AG04449 (cell line): ENCODE data around the gene IL33.

Experiments
- CTCF ChIA-PET: fragments of 350-600 bp; formaldehyde crosslinking; extraction: SDS; loops from one replicate; lab custom pipeline; 2021; ENCODE audit warnings: antibody characterized with exemption; lab: Yijun Ruan, JAX
- POLR2A ChIA-PET: fragments of 400-600, 350-600 bp; formaldehyde crosslinking; extraction: SDS; loops from one replicate; lab custom pipeline; 2020; ENCODE audit warnings: antibody characterized with exemption, inconsistent platforms; lab: Yijun Ruan, JAX
- DNase-seq: peaks from one replicate; pipeline ENCODE4 v3.0.0-alpha.2; 2010; ENCODE audit warnings: low read depth, low spot score
- H3K4me3 ChIP-seq: 2 replicates; pipeline ENCODE4 v1.5.1; 2011; ENCODE audit warnings: low read depth, mild to moderate bottlenecking, control low read depth, low read length
- TF ChIP-seq, protein P1 (sequence below): IDR thresholded peaks from one replicate; pipeline ENCODE4 v1.5.1; 2011; ENCODE audit warnings: mild to moderate bottlenecking, moderate library complexity, low read length, control low read depth, inconsistent platforms; ENCODE audit not compliant: insufficient read depth; ENCODE audit errors: missing control alignments

IL33 gene

GRCh38 chr9:6243746-6244145 lies 28.1 kb downstream of the IL33 start:
- ChIA-PET CTCF (no interaction called here), POLR2A (no interaction called here)
- no peak for DNase-seq
- TF ChIP-seq, protein P1, sequence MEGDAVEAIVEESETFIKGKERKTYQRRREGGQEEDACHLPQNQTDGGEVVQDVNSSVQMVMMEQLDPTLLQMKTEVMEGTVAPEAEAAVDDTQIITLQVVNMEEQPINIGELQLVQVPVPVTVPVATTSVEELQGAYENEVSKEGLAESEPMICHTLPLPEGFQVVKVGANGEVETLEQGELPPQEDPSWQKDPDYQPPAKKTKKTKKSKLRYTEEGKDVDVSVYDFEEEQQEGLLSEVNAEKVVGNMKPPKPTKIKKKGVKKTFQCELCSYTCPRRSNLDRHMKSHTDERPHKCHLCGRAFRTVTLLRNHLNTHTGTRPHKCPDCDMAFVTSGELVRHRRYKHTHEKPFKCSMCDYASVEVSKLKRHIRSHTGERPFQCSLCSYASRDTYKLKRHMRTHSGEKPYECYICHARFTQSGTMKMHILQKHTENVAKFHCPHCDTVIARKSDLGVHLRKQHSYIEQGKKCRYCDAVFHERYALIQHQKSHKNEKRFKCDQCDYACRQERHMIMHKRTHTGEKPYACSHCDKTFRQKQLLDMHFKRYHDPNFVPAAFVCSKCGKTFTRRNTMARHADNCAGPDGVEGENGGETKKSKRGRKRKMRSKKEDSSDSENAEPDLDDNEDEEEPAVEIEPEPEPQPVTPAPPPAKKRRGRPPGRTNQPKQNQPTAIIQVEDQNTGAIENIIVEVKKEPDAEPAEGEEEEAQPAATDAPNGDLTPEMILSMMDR: no peak
- no peak overlapping the region for H3K4me3 ChIP-seq

GRCh38 chr9:6247266-6247665 lies 31.7 kb downstream of the IL33 start:
- ChIA-PET POLR2A (no interaction called here), CTCF (no interaction called here)

GRCh38 chr9:6268826-6269397 lies 53.3 kb downstream of the IL33 start:
- H3K4me3 ChIP-seq: no peak overlapping the region
- CTCF ChIA-PET: no interaction called here

More at GRCh38 chr9:6247266-6247665, 31.7 kb downstream of the IL33 start:
- no peak overlapping the region for H3K4me3 ChIP-seq
- TF ChIP-seq, protein P1: no peak
- no peak for DNase-seq

GRCh38 chr9:6270896-6271295 lies 55.3 kb downstream of the IL33 start:
- ChIA-PET POLR2A (no interaction called here), CTCF (interaction anchor here (0.6 kb wide), 1 partner anchor 254 kb away, joined by 3 read pairs; no protein-coding TSS in a partner anchor)
- TF ChIP-seq, protein P1: no peak
- no peak overlapping the region for H3K4me3 ChIP-seq
- no peak for DNase-seq

More at GRCh38 chr9:6268826-6269397, 53.3 kb downstream of the IL33 start:
- no peak for DNase-seq
- POLR2A ChIA-PET: no interaction called here
- TF ChIP-seq, protein P1: no peak

DNA sequence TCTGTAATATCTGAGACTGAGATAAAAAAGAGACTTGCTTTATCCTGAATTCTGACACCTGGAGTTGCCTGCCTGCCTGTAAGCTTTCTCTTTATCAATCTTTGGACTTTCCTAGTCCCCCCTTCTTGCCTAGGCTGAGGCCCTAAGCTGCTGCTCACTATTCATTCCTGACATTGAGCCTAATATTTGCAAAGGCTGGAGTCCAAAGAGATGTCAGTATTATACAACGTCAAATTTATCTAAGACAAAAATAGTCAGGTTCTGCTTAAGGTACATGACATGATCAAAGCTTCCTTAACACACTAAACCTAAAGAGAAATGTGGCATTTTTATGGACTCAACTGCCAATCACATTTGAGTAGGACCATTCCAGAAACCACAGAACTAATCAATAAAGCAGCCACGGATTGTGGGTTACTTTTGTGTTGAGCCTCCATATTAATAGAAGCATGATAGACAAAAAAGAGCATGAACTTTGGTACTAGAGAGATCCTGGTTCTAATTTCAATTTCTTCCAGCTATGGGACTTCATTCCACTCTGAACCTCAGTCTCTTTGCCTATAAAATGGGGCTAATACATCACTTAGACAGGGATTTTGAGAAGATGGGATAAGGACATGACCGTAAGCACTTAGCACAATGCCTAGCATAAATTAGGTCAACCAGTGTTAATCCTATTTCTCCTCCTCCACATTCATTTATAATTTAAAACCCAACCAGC lies 56.1 kb downstream of the IL33 start:
- DNase-seq: no peak
- ChIA-PET CTCF (interaction anchor here (0.6 kb wide), 1 partner anchor 255 kb away, joined by 3 read pairs; no protein-coding TSS in a partner anchor), POLR2A (no interaction called here)
- H3K4me3 ChIP-seq: no peak overlapping the region
- TF ChIP-seq, protein P1: no peak

DNA sequence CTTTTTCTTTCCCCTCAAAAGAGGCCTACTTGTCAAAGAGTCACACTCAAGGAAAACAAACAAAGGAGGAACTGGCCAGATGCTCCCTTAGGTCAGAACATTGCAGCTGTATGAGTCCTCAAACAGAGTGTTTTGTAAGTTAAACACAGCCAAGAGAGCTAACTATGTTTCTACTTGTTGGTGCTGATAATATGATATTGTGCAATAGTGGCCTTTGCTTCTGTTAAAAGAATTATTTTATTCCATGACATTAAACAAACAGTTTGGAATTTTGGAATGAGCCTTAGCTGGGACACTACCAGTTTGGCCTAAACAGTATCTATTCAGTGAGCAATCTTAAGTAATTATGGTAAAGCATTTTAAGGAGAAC lies 56.6 kb downstream of the IL33 start:
- CTCF ChIA-PET: no interaction called here
- POLR2A ChIA-PET: no interaction called here
- H3K4me3 ChIP-seq: no peak overlapping the region
- TF ChIP-seq, protein P1: no peak
- DNase-seq: peak; percentile 28
